ENCODE results near the gene TMUB2. TPM values are rescaled to one million over a fixed set of nuclear protein-coding genes. Genes with fewer than 3 reads are reported as not detected.
A peak's percentile ranks its signal among the peaks of the same experiment; 100 is the strongest.
"Not testable (repeated sequence)": the region's sequence is repeated elsewhere in the genome, so short reads cannot be mapped to it uniquely, and the experiment has no call there.

Gene TMUB2
- total RNA-seq, 1 donor from 2014 or later = 16.4 TPM

DNA sequence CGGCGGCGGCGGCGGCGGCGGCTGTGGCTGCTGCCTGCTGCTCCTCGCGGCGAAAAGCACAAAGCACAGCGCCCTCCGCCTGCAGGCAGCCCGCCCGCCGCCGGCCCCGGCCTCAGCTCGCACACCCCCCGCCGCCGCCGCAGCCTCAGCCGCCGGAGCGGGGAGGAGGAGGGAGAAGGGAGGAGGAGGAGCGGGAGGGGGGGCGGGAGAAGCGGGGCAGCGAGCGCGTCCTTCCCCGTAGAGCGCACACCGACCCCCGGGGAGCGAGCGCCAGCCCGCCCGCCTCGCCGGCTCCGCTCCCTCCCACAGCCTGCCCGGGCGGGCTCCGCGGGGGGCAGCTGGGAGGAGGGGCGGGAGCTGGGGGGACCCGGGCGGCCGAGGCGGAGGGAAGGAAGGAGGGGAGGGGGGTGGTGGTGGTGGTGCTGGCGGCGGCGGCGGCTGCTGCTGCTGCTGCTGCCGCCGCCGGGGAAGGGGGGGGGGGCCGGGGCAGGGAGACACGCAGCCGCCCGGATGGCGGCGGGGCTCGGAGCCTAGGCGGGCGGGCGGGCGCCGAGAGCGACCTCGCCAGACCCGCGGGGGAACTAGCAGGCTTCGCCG is 32.9 kb downstream of the TMUB2 start, which contains the start of gene UBTF:
Gene UBTF (minus strand): TSS at position 60 of the 597 bp plus-strand sequence. CDS start 1,446 bp downstream, outside the sequence.
- DNase-seq = peak; percentile 50

GRCh38 chr17:44220213-44221083 is 33.7 kb downstream of the TMUB2 start:
- DNase-seq = no peak

DNA sequence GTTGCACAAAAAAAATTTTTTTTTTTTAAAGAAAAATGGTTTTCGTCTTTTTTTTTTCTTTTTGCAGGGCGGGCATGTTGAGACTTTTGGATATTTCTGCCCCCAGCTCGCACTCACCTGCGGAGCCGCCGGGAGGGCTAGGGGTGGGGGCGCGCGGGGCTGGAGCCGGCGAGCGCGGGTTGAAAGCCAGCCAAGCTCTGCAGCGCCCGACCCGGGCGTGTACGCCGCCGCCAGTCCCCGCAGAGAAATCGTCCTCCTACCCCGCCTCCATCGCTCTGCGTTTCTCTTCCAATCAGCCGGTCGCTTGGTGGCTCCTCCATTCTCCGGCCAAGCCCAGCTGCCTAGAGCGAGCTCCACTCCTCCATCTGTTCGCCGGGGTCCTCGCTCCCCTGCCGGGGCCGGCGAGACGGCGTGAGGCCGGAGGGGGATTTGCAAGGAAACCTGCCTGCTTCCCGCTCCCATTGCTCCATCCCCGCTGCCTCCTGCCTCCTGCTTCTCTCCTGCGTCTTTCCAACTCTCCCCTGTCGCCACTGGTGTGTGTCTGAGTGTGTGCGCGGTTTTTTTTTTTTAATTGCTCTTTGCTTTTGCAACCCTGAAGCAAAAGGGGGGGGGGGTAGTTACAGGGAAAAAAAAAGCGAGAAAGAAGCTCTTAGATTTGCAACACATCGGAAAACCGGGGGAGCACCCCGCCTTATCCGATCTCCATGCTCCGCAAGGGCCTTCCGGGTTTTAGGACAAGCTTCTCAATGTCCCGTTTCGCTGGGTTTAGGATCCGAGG is 34.5 kb downstream of the TMUB2 start:
- peak; percentile 86 for DNase-seq

DNA sequence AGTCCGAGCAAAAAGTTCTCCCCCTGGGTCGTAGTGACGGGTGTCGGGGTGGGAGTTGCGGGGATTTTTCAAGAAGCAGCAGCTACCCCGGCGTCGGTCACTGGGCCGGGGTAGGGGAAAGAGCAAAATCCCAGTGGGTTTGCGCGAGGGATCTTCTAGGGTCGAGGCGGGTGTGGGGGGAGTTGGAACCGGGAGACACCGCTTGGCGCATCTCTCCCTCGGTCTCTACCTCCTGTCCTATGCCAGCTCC is 35.0 kb downstream of the TMUB2 start:
- no peak for DNase-seq

DNA sequence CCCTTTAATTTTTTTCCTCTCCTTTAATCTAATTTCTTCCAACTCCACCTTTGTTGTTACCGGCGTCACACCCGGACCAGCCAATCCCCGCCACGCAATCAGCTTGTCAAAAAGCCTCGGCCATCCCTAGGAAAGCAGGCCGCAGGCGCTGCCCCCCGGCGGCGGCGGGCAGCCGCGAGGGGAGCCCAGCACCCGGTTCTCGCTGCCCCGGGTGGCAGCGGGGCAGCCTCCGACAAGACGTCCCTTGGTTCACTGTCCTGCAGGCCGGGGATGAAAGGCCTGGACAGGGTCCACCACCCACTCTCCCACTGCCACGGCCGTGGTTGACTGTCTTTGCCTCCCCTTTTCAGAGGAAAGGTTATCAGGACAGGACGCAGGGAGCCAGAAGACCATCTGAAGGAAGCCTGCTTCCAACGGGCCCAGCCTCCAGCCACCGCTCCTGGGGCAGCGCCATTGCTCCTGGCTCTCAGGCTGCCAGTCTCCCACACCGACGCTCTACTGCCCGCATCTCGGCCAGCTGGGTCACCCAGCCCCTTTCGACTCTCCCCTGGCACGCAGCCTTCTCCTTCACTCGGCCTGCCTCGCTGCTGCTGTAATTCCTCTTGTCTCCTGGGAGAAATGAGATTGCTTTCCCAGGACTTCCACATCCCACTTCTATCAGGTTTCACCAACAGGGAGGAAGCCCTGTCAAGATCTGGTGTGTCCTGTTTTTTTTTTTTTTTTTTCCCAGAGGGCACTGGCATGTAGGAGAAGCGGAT is 35.5 kb downstream of the TMUB2 start:
- peak; percentile 35 for DNase-seq

DNA sequence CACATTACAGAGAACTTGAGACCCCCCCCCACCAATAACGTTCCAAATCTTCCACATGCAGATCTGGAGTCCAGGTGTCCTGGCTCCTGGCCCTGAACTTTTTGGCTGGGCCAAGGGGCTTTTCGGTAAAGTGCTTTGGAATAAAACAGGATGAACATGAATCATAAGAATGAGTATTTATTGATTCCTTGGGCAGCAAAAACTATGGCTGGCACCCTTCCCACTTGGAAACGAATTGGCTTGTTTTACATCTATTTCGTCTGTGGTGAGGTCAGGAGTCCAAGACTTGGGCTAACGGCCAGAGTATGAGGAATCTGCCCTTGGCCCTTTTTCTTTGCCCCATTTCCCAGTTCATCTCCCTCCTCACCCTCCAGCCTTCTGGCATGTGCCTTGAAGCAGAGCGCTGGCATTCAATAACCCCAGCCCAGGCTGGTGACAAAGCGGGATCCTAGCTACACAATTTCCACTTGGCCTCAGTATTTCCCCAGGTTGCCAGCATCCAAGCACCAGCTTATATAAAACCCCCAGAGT is 36.8 kb downstream of the TMUB2 start:
- no peak for DNase-seq

DNA sequence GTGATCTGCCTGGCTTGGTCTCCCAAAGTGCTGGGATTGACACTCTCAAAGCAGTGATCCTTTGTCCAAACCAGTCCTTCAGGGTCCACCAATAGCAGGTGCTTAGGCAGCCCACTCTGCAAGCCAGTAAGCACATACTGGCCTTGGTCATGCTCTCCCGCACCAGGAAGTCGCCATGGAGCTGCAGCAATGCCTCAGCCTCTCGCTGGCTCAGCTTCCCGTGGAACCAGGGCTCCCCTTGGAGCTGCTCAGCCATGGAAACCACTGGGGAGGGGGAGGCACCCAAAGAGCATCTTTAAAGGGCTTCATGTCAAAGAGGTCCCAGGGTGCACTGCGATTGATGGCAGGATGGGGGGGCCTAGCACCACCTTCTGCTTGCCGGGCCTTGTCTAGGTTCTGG is 42.3 kb downstream of the TMUB2 start:
- no peak for DNase-seq

GRCh38 chr17:44230140-44230539 is 43.4 kb downstream of the TMUB2 start:
- DNase-seq = no peak

GRCh38 chr17:44232061-44232460 is 45.3 kb downstream of the TMUB2 start:
- DNase-seq = no peak

GRCh38 chr17:44233582-44233981 is 46.8 kb downstream of the TMUB2 start:
- DNase-seq = no peak

DNA sequence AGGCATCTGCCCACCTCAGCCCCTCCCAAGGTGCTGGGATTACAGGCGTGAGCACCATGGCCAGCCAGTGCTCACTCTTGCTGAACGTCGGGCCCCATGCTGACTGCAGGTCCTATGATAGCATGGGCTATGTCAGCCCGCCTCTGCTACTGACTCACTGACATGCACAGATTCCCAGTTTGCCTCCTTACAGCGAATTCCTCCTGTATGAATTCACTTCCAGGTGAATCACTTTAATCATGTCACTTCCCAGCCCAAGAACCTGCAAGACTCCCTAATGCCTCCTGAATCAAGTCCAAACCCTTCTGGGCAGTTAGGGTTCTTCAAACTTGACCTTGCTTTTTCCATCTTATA is 48.8 kb downstream of the TMUB2 start:
- DNase-seq = no peak

DNA sequence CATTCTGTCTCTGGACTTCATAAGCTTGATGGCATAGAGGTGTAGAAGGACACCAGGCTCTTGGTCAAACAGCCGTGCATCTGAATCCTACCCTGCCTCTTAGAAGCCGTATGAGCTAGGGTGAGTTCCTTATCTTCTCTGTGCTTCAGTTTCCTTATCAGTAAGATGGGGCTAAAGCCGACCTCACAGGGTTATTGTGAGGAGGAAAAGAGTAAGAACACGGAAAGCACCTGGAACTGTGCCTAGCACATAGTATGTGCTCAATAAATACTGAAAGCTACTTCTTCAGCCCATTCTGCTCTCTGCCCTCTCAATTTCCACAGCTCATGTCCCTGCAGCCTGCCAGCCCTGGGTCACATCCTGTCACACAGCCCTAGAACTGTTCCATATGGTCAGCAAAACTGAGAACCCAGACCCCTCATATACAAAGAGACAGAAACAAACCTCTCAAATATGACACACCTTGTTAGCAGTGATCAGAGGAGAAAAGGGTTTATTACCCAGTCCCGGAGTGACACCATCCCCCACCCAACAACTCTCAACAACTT is 49.7 kb downstream of the TMUB2 start:
- no peak for DNase-seq

- not testable (repeated sequence) for DNase-seq
These were observed 51.1 kb downstream of the TMUB2 start for GRCh38 chr17:44237886-44238285.

GRCh38 chr17:44241106-44241624 is 54.4 kb downstream of the TMUB2 start:
- no peak for DNase-seq

Small RNA genes lying within 50 kb of the gene (small RNA-seq; reads per million reads assigned to genes)
- not detected for gene MIR6782 (ENCODE audit: low replicate concordance)

Other genes with a start within 250 kb of the TMUB2 start
- gene PPY, start 244.5 kb upstream of the TMUB2 start, total RNA-seq = not detected
- not detected for gene PYY, start 233.0 kb upstream of the TMUB2 start, total RNA-seq
- 0.49 TPM for gene NAGS, start 182.3 kb upstream of the TMUB2 start, total RNA-seq
- 25.9 TPM for gene TMEM101, start 172.0 kb upstream of the TMUB2 start, total RNA-seq
- 12.2 TPM for gene LSM12, start 120.3 kb upstream of the TMUB2 start, total RNA-seq
- 9.4 TPM for gene G6PC3, start 116.2 kb upstream of the TMUB2 start, total RNA-seq
- 55.1 TPM for gene HDAC5, start 63.3 kb upstream of the TMUB2 start, total RNA-seq
- gene HROB, start 45.0 kb upstream of the TMUB2 start, total RNA-seq = 2.1 TPM
- gene ASB16, start 16.3 kb upstream of the TMUB2 start, total RNA-seq = 0.89 TPM
- 26.2 TPM for gene ATXN7L3, start 12.9 kb downstream of the TMUB2 start, total RNA-seq
- gene UBTF, start 32.7 kb downstream of the TMUB2 start, total RNA-seq = 52.6 TPM
- gene SLC4A1, start 81.2 kb downstream of the TMUB2 start, total RNA-seq = 30.1 TPM
- 7.6 TPM for gene RUNDC3A, start 121.6 kb downstream of the TMUB2 start, total RNA-seq
- gene SLC25A39, start 137.9 kb downstream of the TMUB2 start, total RNA-seq = 68.0 TPM
- gene GRN, start 158.3 kb downstream of the TMUB2 start, total RNA-seq = 184 TPM
- gene FAM171A2, start 176.9 kb downstream of the TMUB2 start, total RNA-seq = 3.4 TPM
- gene ITGA2B, start 202.7 kb downstream of the TMUB2 start, total RNA-seq = 2.4 TPM